Activated T-cell treated with anti-CD3 and anti-CD28 coated beads, Interleukin-2, amount 50 U/mL, for 24 hours (primary cell): Measurements from ENCODE around the gene LRPAP1.
A peak's percentile ranks its signal among the peaks of the same experiment; 100 is the strongest.
"Not testable (repeated sequence)": the region's sequence is repeated elsewhere in the genome, so short reads cannot be mapped to it uniquely, and the experiment has no call there.

Experiments
- DNase-seq: peaks from one replicate; pipeline ENCODE4 v3.0.0-alpha.2; 2020
- H3K27ac Mint-ChIP-seq: 2 replicates; pipeline ENCODE4 v1.8.0; 2020; ENCODE audit warnings: mild to moderate bottlenecking, mixed read lengths
- H3K27me3 Mint-ChIP-seq: 2 replicates; pipeline ENCODE4 v1.8.0; 2020; ENCODE audit warnings: mixed read lengths
- H3K36me3 Mint-ChIP-seq: 2 replicates; pipeline ENCODE4 v1.8.0; 2020; ENCODE audit warnings: low read depth, mixed read lengths
- H3K4me1 Mint-ChIP-seq: 2 replicates; pipeline ENCODE4 v1.8.0; 2020; ENCODE audit warnings: low read depth, mixed read lengths
- H3K4me3 Mint-ChIP-seq: 2 replicates; pipeline ENCODE4 v1.8.0; 2020; ENCODE audit warnings: mild to moderate bottlenecking, moderate library complexity, mixed read lengths
- H3K9me3 Mint-ChIP-seq: 2 replicates; pipeline ENCODE4 v1.8.0; 2020; ENCODE audit warnings: mixed read lengths

The LRPAP1 gene

GRCh38 chr4:3513807-3514206 lies 18.4 kb downstream of the LRPAP1 start:
- no peaks in the 10 kb centered on the region for H3K4me1 Mint-ChIP-seq
- H3K36me3 Mint-ChIP-seq, result peaks cover 86% of the 10 kb centered on the region
- no peak overlapping the region for H3K27ac Mint-ChIP-seq
- H3K27me3 Mint-ChIP-seq, result no peaks in the 10 kb centered on the region
- H3K4me3 Mint-ChIP-seq, result no peak overlapping the region
- DNase-seq, result no peak
- peaks cover 2% of the 10 kb centered on the region for H3K9me3 Mint-ChIP-seq

- Mint-ChIP-seq H3K4me1 (no peaks in the 10 kb centered on the region), H3K9me3 (peaks cover 2% of the 10 kb centered on the region), H3K27ac (no peak overlapping the region), H3K27me3 (no peaks in the 10 kb centered on the region), H3K4me3 (no peak overlapping the region), H3K36me3 (peaks cover 88% of the 10 kb centered on the region)
- DNase-seq, result no peak
These were observed 19.5 kb downstream of the LRPAP1 start for GRCh38 chr4:3512719-3513118.

GRCh38 chr4:3512279-3512678 lies 19.9 kb downstream of the LRPAP1 start:
- H3K9me3 Mint-ChIP-seq, result peaks cover 2% of the 10 kb centered on the region
- no peaks in the 10 kb centered on the region for H3K27me3 Mint-ChIP-seq
- no peak overlapping the region for H3K27ac Mint-ChIP-seq
- H3K4me1 Mint-ChIP-seq, result no peaks in the 10 kb centered on the region
- DNase-seq, result no peak
- peaks cover 88% of the 10 kb centered on the region for H3K36me3 Mint-ChIP-seq
- H3K4me3 Mint-ChIP-seq, result no peak overlapping the region

- not testable (repeated sequence) for H3K4me1 Mint-ChIP-seq, DNase-seq, H3K27ac Mint-ChIP-seq, H3K27me3 Mint-ChIP-seq, H3K9me3 Mint-ChIP-seq, H3K4me3 Mint-ChIP-seq
- H3K36me3 Mint-ChIP-seq, result peaks cover 88% of the 10 kb centered on the region
These were observed 20.6 kb downstream of the LRPAP1 start for GRCh38 chr4:3511601-3512000.

GRCh38 chr4:3511187-3511586 lies 21.0 kb downstream of the LRPAP1 start:
- no peak overlapping the region for H3K27ac Mint-ChIP-seq
- no peaks in the 10 kb centered on the region for H3K4me1 Mint-ChIP-seq
- DNase-seq, result no peak
- peaks cover 86% of the 10 kb centered on the region for H3K36me3 Mint-ChIP-seq
- no peaks in the 10 kb centered on the region for H3K27me3 Mint-ChIP-seq
- peaks cover 2% of the 10 kb centered on the region for H3K9me3 Mint-ChIP-seq
- H3K4me3 Mint-ChIP-seq, result no peak overlapping the region

GRCh38 chr4:3510481-3510880 lies 21.7 kb downstream of the LRPAP1 start:
- Mint-ChIP-seq H3K27me3 (no peaks in the 10 kb centered on the region), H3K9me3 (peaks cover 2% of the 10 kb centered on the region), H3K36me3 (peaks cover 85% of the 10 kb centered on the region), H3K4me1 (no peaks in the 10 kb centered on the region), H3K4me3 (no peak overlapping the region), H3K27ac (no peak overlapping the region)
- DNase-seq, result no peak

- Mint-ChIP-seq H3K27ac (no peak overlapping the region), H3K4me1 (peaks cover 2% of the 10 kb centered on the region), H3K27me3 (no peaks in the 10 kb centered on the region)
These were observed 23.7 kb downstream of the LRPAP1 start for GRCh38 chr4:3508542-3508941.

GRCh38 chr4:3505231-3505630 lies 27.0 kb downstream of the LRPAP1 start:
- no peaks in the 10 kb centered on the region for H3K9me3 Mint-ChIP-seq
- no peak for DNase-seq
- H3K4me1 Mint-ChIP-seq, result peaks cover 5% of the 10 kb centered on the region
- no peaks in the 10 kb centered on the region for H3K27me3 Mint-ChIP-seq
- no peak overlapping the region for H3K27ac Mint-ChIP-seq
- H3K4me3 Mint-ChIP-seq, result no peak overlapping the region
- H3K36me3 Mint-ChIP-seq, result peaks cover 68% of the 10 kb centered on the region

More at GRCh38 chr4:3508542-3508941, 23.7 kb downstream of the LRPAP1 start:
- peaks cover 2% of the 10 kb centered on the region for H3K9me3 Mint-ChIP-seq
- peaks cover 82% of the 10 kb centered on the region for H3K36me3 Mint-ChIP-seq
- no peak for DNase-seq
- H3K4me3 Mint-ChIP-seq, result no peak overlapping the region

GRCh38 chr4:3502941-3503936 lies 29.0 kb downstream of the LRPAP1 start:
- Mint-ChIP-seq H3K4me1 (peaks cover 5% of the 10 kb centered on the region), H3K9me3 (no peaks in the 10 kb centered on the region), H3K36me3 (peaks cover 55% of the 10 kb centered on the region), H3K27me3 (no peaks in the 10 kb centered on the region), H3K27ac (peak overlapping the region; percentile 34), H3K4me3 (no peak overlapping the region)
- no peak for DNase-seq

GRCh38 chr4:3501825-3502425 lies 30.3 kb downstream of the LRPAP1 start:
- H3K36me3 Mint-ChIP-seq, result peaks cover 43% of the 10 kb centered on the region
- H3K27ac Mint-ChIP-seq, result no peak overlapping the region
- no peak overlapping the region for H3K4me3 Mint-ChIP-seq
- no peaks in the 10 kb centered on the region for H3K9me3 Mint-ChIP-seq
- peaks cover 1% of the 10 kb centered on the region for H3K27me3 Mint-ChIP-seq
- H3K4me1 Mint-ChIP-seq, result peaks cover 5% of the 10 kb centered on the region
- no peak for DNase-seq

- Mint-ChIP-seq H3K36me3 (peaks cover 38% of the 10 kb centered on the region), H3K27ac (no peak overlapping the region), H3K9me3 (no peaks in the 10 kb centered on the region), H3K4me1 (peaks cover 5% of the 10 kb centered on the region), H3K27me3 (peaks cover 2% of the 10 kb centered on the region), H3K4me3 (no peak overlapping the region)
- no peak for DNase-seq
These were observed 30.9 kb downstream of the LRPAP1 start for GRCh38 chr4:3501126-3501824.

- Mint-ChIP-seq H3K27me3 (peaks cover 2% of the 10 kb centered on the region), H3K36me3 (peaks cover 33% of the 10 kb centered on the region), H3K4me3 (no peak overlapping the region), H3K9me3 (no peaks in the 10 kb centered on the region), H3K27ac (no peak overlapping the region), H3K4me1 (peaks cover 5% of the 10 kb centered on the region)
- DNase-seq, result no peak
These were observed 31.6 kb downstream of the LRPAP1 start for GRCh38 chr4:3500634-3501101.

GRCh38 chr4:3500111-3500510 lies 32.1 kb downstream of the LRPAP1 start:
- H3K9me3 Mint-ChIP-seq, result no peaks in the 10 kb centered on the region
- no peak overlapping the region for H3K27ac Mint-ChIP-seq
- H3K36me3 Mint-ChIP-seq, result peaks cover 28% of the 10 kb centered on the region
- H3K27me3 Mint-ChIP-seq, result peaks cover 4% of the 10 kb centered on the region
- H3K4me3 Mint-ChIP-seq, result no peak overlapping the region
- peaks cover 5% of the 10 kb centered on the region for H3K4me1 Mint-ChIP-seq
- no peak for DNase-seq

- H3K4me3 Mint-ChIP-seq, result no peak overlapping the region
- H3K36me3 Mint-ChIP-seq, result peaks cover 26% of the 10 kb centered on the region
- H3K4me1 Mint-ChIP-seq, result peaks cover 5% of the 10 kb centered on the region
- DNase-seq, result no peak
- no peaks in the 10 kb centered on the region for H3K9me3 Mint-ChIP-seq
- no peak overlapping the region for H3K27ac Mint-ChIP-seq
- H3K27me3 Mint-ChIP-seq, result peaks cover 8% of the 10 kb centered on the region
These were observed 32.5 kb downstream of the LRPAP1 start for GRCh38 chr4:3499710-3500109.
